Cardiac fibroblast (primary cell): ENCODE measurements around the gene DIP2C.
A peak's percentile ranks its signal among the peaks of the same experiment; 100 is the strongest.
"Not testable (repeated sequence)": the region's sequence is repeated elsewhere in the genome, so short reads cannot be mapped to it uniquely, and the experiment has no call there.

Source experiments
- DNase-seq, 2 donors: peaks; one replicate each; pipeline versions ENCODE4 v3.0.0 to v3.0.0-alpha.2; 2010; ENCODE audit warnings: low read depth in 2 of 2
- H3K4me3 ChIP-seq, 2 donors: replicated peaks in 1 of 2; 1 replicate in 1 of 2; 2 replicates in 1 of 2; pipeline ENCODE4 v1.5.1; 2011; ENCODE audit warnings: low read depth in 2 of 2, low read length in 2 of 2, mild to moderate bottlenecking in 2 of 2, moderate library complexity in 1 of 2
- TF ChIP-seq, protein P1 (sequence below): IDR thresholded peaks from one replicate; pipeline ENCODE4 v1.5.1; 2011; ENCODE audit warnings: low read depth, mild to moderate bottlenecking, low read length, inconsistent platforms

The DIP2C gene

GRCh38 chr10:589961-590680 lies 99.3 kb downstream of the DIP2C start:
- TF ChIP-seq, protein P1, sequence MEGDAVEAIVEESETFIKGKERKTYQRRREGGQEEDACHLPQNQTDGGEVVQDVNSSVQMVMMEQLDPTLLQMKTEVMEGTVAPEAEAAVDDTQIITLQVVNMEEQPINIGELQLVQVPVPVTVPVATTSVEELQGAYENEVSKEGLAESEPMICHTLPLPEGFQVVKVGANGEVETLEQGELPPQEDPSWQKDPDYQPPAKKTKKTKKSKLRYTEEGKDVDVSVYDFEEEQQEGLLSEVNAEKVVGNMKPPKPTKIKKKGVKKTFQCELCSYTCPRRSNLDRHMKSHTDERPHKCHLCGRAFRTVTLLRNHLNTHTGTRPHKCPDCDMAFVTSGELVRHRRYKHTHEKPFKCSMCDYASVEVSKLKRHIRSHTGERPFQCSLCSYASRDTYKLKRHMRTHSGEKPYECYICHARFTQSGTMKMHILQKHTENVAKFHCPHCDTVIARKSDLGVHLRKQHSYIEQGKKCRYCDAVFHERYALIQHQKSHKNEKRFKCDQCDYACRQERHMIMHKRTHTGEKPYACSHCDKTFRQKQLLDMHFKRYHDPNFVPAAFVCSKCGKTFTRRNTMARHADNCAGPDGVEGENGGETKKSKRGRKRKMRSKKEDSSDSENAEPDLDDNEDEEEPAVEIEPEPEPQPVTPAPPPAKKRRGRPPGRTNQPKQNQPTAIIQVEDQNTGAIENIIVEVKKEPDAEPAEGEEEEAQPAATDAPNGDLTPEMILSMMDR = no peak
- no peak for DNase-seq
- no peak overlapping the region for H3K4me3 ChIP-seq

- peak; percentile 66 to 76 for DNase-seq
- TF ChIP-seq, protein P1 = peak; percentile 49
- no peak overlapping the region for H3K4me3 ChIP-seq
Measured at GRCh38 chr10:588246-589165, 101.0 kb downstream of the DIP2C start.

GRCh38 chr10:586716-587115 lies 102.8 kb downstream of the DIP2C start:
- TF ChIP-seq, protein P1 = no peak
- H3K4me3 ChIP-seq = no peak overlapping the region
- DNase-seq = no peak

GRCh38 chr10:586151-586550 lies 103.3 kb downstream of the DIP2C start:
- no peak for DNase-seq
- no peak overlapping the region for H3K4me3 ChIP-seq
- TF ChIP-seq, protein P1 = no peak

DNA sequence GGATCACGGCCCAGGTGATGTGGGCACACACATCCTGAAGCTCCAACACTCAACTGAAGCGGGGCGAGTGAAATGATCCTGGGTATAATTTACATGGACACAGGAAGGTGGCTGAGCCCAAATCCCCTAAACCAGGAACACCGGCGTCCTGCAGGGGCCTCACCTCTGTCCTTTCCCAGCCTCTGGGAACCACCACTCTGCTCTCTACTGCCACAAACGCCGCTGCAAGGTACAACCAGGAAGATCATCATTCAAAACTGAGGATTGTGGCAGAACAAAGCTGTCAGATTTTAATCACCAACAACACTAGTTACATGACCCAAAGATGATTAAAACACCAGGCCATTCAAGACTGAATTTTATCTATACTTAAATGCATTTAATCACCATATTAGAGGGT lies 104.0 kb downstream of the DIP2C start:
- TF ChIP-seq, protein P1 = no peak
- H3K4me3 ChIP-seq = no peak overlapping the region

GRCh38 chr10:584497-585290 lies 104.8 kb downstream of the DIP2C start:
- H3K4me3 ChIP-seq, DNase-seq: not testable (repeated sequence)

More for the DNA sequence above, 104.0 kb downstream of the DIP2C start:
- DNase-seq = no peak
